ENCODE results near the gene KRT12.

The KRT12 gene

GRCh38 chr17:40848583-40849235 is 18.3 kb downstream of the KRT12 start:
- H3K4me1 ChIP-seq (ENCODE audit: control insufficient read depth in 2 of 2, insufficient read depth in 2 of 2, low read length in 2 of 2), result no peaks in the 10 kb centered on the region
- no peaks in the 10 kb centered on the region for H3K9me3 ChIP-seq (ENCODE audit: control insufficient read depth in 2 of 2, low read length in 2 of 2)
- peaks cover 2 to 9% of the 10 kb centered on the region in 2 donors for H3K27me3 ChIP-seq (ENCODE audit: control insufficient read depth in 2 of 2, insufficient read depth in 2 of 2, low read length in 2 of 2)
- H3K36me3 ChIP-seq (ENCODE audit: control insufficient read depth in 2 of 2, insufficient read depth in 2 of 2, low read length in 2 of 2), result no peaks in the 10 kb centered on the region
- no peak overlapping the region for H3K9ac ChIP-seq (ENCODE audit: low read depth in 1 of 2, low read length in 2 of 2)
- H3K4me3 ChIP-seq (ENCODE audit: low read length in 2 of 2), result no peak overlapping the region
- no peak overlapping the region for H3K27ac ChIP-seq (ENCODE audit: low read depth in 2 of 2, low read length in 2 of 2)

GRCh38 chr17:40846515-40847144 is 20.4 kb downstream of the KRT12 start:
- Histone ChIP-seq H3K36me3 (ENCODE audit: control insufficient read depth in 2 of 2, insufficient read depth in 2 of 2, low read length in 2 of 2) (no peaks in the 10 kb centered on the region), H3K9ac (ENCODE audit: low read depth in 1 of 2, low read length in 2 of 2) (no peak overlapping the region), H3K27me3 (ENCODE audit: control insufficient read depth in 2 of 2, insufficient read depth in 2 of 2, low read length in 2 of 2) (peaks cover 2 to 9% of the 10 kb centered on the region in 2 donors), H3K27ac (ENCODE audit: low read depth in 2 of 2, low read length in 2 of 2) (no peak overlapping the region), H3K4me1 (ENCODE audit: control insufficient read depth in 2 of 2, insufficient read depth in 2 of 2, low read length in 2 of 2) (no peaks in the 10 kb centered on the region), H3K4me3 (ENCODE audit: low read length in 2 of 2) (no peak overlapping the region), H3K9me3 (ENCODE audit: control insufficient read depth in 2 of 2, low read length in 2 of 2) (no peaks in the 10 kb centered on the region)

- H3K27me3 ChIP-seq (ENCODE audit: control insufficient read depth in 2 of 2, insufficient read depth in 2 of 2, low read length in 2 of 2), result peaks cover 5 to 8% of the 10 kb centered on the region in 2 donors
- no peaks in the 10 kb centered on the region for H3K9me3 ChIP-seq (ENCODE audit: control insufficient read depth in 2 of 2, low read length in 2 of 2)
- H3K4me1 ChIP-seq (ENCODE audit: control insufficient read depth in 2 of 2, insufficient read depth in 2 of 2, low read length in 2 of 2), result no peaks in the 10 kb centered on the region
- H3K4me3 ChIP-seq (ENCODE audit: low read length in 2 of 2), result no peak overlapping the region
- H3K36me3 ChIP-seq (ENCODE audit: control insufficient read depth in 2 of 2, insufficient read depth in 2 of 2, low read length in 2 of 2), result no peaks in the 10 kb centered on the region
- no peak overlapping the region for H3K27ac ChIP-seq (ENCODE audit: low read depth in 2 of 2, low read length in 2 of 2)
- H3K9ac ChIP-seq (ENCODE audit: low read depth in 1 of 2, low read length in 2 of 2), result no peak overlapping the region
Observed at GRCh38 chr17:40844671-40845107, 22.3 kb downstream of the KRT12 start.

- Histone ChIP-seq H3K4me3 (ENCODE audit: low read length in 2 of 2) (no peak overlapping the region), H3K27ac (ENCODE audit: low read depth in 2 of 2, low read length in 2 of 2) (no peak overlapping the region), H3K4me1 (ENCODE audit: control insufficient read depth in 2 of 2, insufficient read depth in 2 of 2, low read length in 2 of 2) (no peaks in the 10 kb centered on the region), H3K9me3 (ENCODE audit: control insufficient read depth in 2 of 2, low read length in 2 of 2) (no peaks in the 10 kb centered on the region), H3K9ac (ENCODE audit: low read depth in 1 of 2, low read length in 2 of 2) (no peak overlapping the region), H3K27me3 (ENCODE audit: control insufficient read depth in 2 of 2, insufficient read depth in 2 of 2, low read length in 2 of 2) (peaks cover 2 to 8% of the 10 kb centered on the region in 2 donors), H3K36me3 (ENCODE audit: control insufficient read depth in 2 of 2, insufficient read depth in 2 of 2, low read length in 2 of 2) (no peaks in the 10 kb centered on the region)
Observed at GRCh38 chr17:40843242-40843641, 23.8 kb downstream of the KRT12 start.

GRCh38 chr17:40841246-40841645 is 25.8 kb downstream of the KRT12 start:
- H3K27ac ChIP-seq (ENCODE audit: low read depth in 2 of 2, low read length in 2 of 2), result no peak overlapping the region
- no peak overlapping the region for H3K9ac ChIP-seq (ENCODE audit: low read depth in 1 of 2, low read length in 2 of 2)
- no peaks in the 10 kb centered on the region for H3K36me3 ChIP-seq (ENCODE audit: control insufficient read depth in 2 of 2, insufficient read depth in 2 of 2, low read length in 2 of 2)
- H3K9me3 ChIP-seq (ENCODE audit: control insufficient read depth in 2 of 2, low read length in 2 of 2), result no peaks in the 10 kb centered on the region
- H3K4me3 ChIP-seq (ENCODE audit: low read length in 2 of 2), result no peak overlapping the region
- peaks cover 0 to 8% of the 10 kb centered on the region in 2 donors for H3K27me3 ChIP-seq (ENCODE audit: control insufficient read depth in 2 of 2, insufficient read depth in 2 of 2, low read length in 2 of 2)
- no peaks in the 10 kb centered on the region for H3K4me1 ChIP-seq (ENCODE audit: control insufficient read depth in 2 of 2, insufficient read depth in 2 of 2, low read length in 2 of 2)

GRCh38 chr17:40839194-40839593 is 27.8 kb downstream of the KRT12 start:
- Histone ChIP-seq H3K9me3 (ENCODE audit: control insufficient read depth in 2 of 2, low read length in 2 of 2) (no peaks in the 10 kb centered on the region), H3K36me3 (ENCODE audit: control insufficient read depth in 2 of 2, insufficient read depth in 2 of 2, low read length in 2 of 2) (no peaks in the 10 kb centered on the region), H3K27me3 (ENCODE audit: control insufficient read depth in 2 of 2, insufficient read depth in 2 of 2, low read length in 2 of 2) (peaks cover 0 to 6% of the 10 kb centered on the region in 2 donors), H3K4me1 (ENCODE audit: control insufficient read depth in 2 of 2, insufficient read depth in 2 of 2, low read length in 2 of 2) (no peaks in the 10 kb centered on the region), H3K4me3 (ENCODE audit: low read length in 2 of 2) (no peak overlapping the region), H3K9ac (ENCODE audit: low read depth in 1 of 2, low read length in 2 of 2) (no peak overlapping the region), H3K27ac (ENCODE audit: low read depth in 2 of 2, low read length in 2 of 2) (no peak overlapping the region)

- Histone ChIP-seq H3K9me3 (ENCODE audit: control insufficient read depth in 2 of 2, low read length in 2 of 2) (no peaks in the 10 kb centered on the region), H3K9ac (ENCODE audit: low read depth in 1 of 2, low read length in 2 of 2) (no peak overlapping the region), H3K4me1 (ENCODE audit: control insufficient read depth in 2 of 2, insufficient read depth in 2 of 2, low read length in 2 of 2) (no peaks in the 10 kb centered on the region), H3K27ac (ENCODE audit: low read depth in 2 of 2, low read length in 2 of 2) (no peak overlapping the region), H3K4me3 (ENCODE audit: low read length in 2 of 2) (no peak overlapping the region), H3K27me3 (ENCODE audit: control insufficient read depth in 2 of 2, insufficient read depth in 2 of 2, low read length in 2 of 2) (peaks cover 0 to 2% of the 10 kb centered on the region in 2 donors), H3K36me3 (ENCODE audit: control insufficient read depth in 2 of 2, insufficient read depth in 2 of 2, low read length in 2 of 2) (no peaks in the 10 kb centered on the region)
Observed at GRCh38 chr17:40836020-40836419, 31.0 kb downstream of the KRT12 start.

- Histone ChIP-seq H3K27ac (ENCODE audit: low read depth in 2 of 2, low read length in 2 of 2) (no peak overlapping the region), H3K4me3 (ENCODE audit: low read length in 2 of 2) (no peak overlapping the region), H3K9me3 (ENCODE audit: control insufficient read depth in 2 of 2, low read length in 2 of 2) (no peaks in the 10 kb centered on the region), H3K27me3 (ENCODE audit: control insufficient read depth in 2 of 2, insufficient read depth in 2 of 2, low read length in 2 of 2) (no peaks in the 10 kb centered on the region), H3K36me3 (ENCODE audit: control insufficient read depth in 2 of 2, insufficient read depth in 2 of 2, low read length in 2 of 2) (no peaks in the 10 kb centered on the region), H3K4me1 (ENCODE audit: control insufficient read depth in 2 of 2, insufficient read depth in 2 of 2, low read length in 2 of 2) (no peaks in the 10 kb centered on the region), H3K9ac (ENCODE audit: low read depth in 1 of 2, low read length in 2 of 2) (no peak overlapping the region)
Observed at GRCh38 chr17:40833882-40834281, 33.1 kb downstream of the KRT12 start.

- Histone ChIP-seq H3K4me3 (ENCODE audit: low read length in 2 of 2) (no peak overlapping the region), H3K27ac (ENCODE audit: low read depth in 2 of 2, low read length in 2 of 2) (no peak overlapping the region), H3K36me3 (ENCODE audit: control insufficient read depth in 2 of 2, insufficient read depth in 2 of 2, low read length in 2 of 2) (no peaks in the 10 kb centered on the region), H3K9ac (ENCODE audit: low read depth in 1 of 2, low read length in 2 of 2) (no peak overlapping the region), H3K4me1 (ENCODE audit: control insufficient read depth in 2 of 2, insufficient read depth in 2 of 2, low read length in 2 of 2) (no peaks in the 10 kb centered on the region), H3K9me3 (ENCODE audit: control insufficient read depth in 2 of 2, low read length in 2 of 2) (no peaks in the 10 kb centered on the region), H3K27me3 (ENCODE audit: control insufficient read depth in 2 of 2, insufficient read depth in 2 of 2, low read length in 2 of 2) (no peaks in the 10 kb centered on the region)
Observed at GRCh38 chr17:40832840-40833239, 34.2 kb downstream of the KRT12 start.

- no peaks in the 10 kb centered on the region for H3K36me3 ChIP-seq (ENCODE audit: control insufficient read depth in 2 of 2, insufficient read depth in 2 of 2, low read length in 2 of 2)
- no peak overlapping the region for H3K9ac ChIP-seq (ENCODE audit: low read depth in 1 of 2, low read length in 2 of 2)
Observed at GRCh38 chr17:40830085-40830776, 36.8 kb downstream of the KRT12 start.

More at GRCh38 chr17:40830085-40830776, 36.8 kb downstream of the KRT12 start:
- Histone ChIP-seq H3K4me3 (ENCODE audit: low read length in 2 of 2) (no peak overlapping the region), H3K27me3 (ENCODE audit: control insufficient read depth in 2 of 2, insufficient read depth in 2 of 2, low read length in 2 of 2) (no peaks in the 10 kb centered on the region), H3K9me3 (ENCODE audit: control insufficient read depth in 2 of 2, low read length in 2 of 2) (no peaks in the 10 kb centered on the region), H3K27ac (ENCODE audit: low read depth in 2 of 2, low read length in 2 of 2) (no peak overlapping the region), H3K4me1 (ENCODE audit: control insufficient read depth in 2 of 2, insufficient read depth in 2 of 2, low read length in 2 of 2) (no peaks in the 10 kb centered on the region)

Data from mucosa of rectum (tissue), 2 donors.